ENCODE measurements around the gene MSRB2.

DNA sequence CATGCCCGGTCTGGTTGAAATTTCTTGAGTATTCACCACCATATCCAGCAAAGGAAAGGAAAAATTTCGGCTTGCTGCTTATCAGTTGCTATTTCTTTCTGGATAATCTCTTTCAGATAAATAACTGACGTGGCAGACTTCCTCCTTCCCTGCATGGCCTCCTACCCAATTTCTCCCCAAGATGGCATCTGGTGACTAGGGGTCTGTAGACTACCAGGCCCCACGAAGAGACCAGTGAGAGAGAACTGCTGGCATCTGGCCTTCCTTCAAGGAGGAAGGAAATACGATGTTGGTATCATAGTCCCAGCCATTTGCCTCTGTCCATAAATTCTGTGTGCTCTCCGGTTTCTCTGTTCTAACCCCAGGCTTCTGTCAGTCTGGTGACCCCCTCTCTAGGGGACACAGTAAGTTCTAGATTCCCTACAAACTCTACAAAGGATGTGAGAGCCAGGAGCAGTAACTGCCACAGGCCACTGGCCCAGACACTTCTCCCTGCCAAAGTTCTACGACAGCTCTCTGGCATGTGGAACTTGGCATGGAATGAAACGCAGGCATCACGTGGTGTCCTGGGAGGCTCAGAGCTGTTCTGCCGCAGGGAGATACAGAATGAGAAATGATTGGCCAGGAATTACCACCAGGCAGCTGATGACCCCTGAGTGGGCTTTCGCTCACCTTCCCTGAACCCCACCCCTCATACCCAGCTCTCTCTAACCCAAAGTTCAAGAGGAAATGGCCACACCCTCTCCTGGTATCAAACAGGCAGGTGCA is 30.0 kb upstream of the MSRB2 start:
- TF ChIP-seq, protein P1, sequence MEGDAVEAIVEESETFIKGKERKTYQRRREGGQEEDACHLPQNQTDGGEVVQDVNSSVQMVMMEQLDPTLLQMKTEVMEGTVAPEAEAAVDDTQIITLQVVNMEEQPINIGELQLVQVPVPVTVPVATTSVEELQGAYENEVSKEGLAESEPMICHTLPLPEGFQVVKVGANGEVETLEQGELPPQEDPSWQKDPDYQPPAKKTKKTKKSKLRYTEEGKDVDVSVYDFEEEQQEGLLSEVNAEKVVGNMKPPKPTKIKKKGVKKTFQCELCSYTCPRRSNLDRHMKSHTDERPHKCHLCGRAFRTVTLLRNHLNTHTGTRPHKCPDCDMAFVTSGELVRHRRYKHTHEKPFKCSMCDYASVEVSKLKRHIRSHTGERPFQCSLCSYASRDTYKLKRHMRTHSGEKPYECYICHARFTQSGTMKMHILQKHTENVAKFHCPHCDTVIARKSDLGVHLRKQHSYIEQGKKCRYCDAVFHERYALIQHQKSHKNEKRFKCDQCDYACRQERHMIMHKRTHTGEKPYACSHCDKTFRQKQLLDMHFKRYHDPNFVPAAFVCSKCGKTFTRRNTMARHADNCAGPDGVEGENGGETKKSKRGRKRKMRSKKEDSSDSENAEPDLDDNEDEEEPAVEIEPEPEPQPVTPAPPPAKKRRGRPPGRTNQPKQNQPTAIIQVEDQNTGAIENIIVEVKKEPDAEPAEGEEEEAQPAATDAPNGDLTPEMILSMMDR (IDR thresholded peaks at IDR 0.05; ENCODE audit: low read depth, low read length, poor library complexity, severe bottlenecking), result no peak
- TF ChIP-seq EZH2phosphoT487 (IDR thresholded peaks at IDR 0.05; ENCODE audit: borderline replicate concordance, low read length), result no peak
